ENCODE measurements around the gene FITM1.

DNA sequence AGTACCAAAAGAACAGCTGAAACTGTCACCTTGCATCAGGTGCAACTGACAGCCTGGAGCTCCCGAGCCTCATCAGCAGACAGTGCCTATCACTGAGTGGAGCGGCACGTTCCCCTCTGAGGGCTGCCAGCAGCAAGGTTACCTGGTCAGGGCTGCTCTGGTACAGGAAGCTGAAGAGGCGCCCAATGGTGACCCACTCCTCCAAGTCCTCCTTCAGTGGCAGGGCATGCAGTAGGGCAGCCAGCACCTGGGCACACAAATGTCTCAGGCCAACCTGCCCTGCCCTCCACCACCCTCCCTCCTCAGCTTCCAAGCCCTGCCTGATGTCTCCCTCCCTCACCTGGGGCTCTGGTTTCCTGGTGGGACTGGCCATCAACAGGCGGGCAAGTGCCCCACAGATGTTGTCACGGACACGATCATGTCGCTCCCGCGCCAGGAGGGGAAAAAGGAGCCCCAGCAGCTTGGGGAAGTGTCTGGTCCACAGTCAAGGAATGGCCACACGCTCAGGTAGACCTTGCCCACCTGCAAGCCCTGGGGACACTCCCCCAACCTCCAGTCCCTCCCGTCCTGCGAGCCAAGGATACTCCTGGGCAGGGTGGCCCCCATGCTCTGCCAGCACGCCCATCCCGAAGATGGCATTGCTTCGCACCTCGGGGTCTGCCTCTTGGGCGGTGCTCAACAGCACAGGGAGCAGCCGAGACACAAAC lies 51.1 kb downstream of the FITM1 start:
- TF ChIP-seq, protein P1, sequence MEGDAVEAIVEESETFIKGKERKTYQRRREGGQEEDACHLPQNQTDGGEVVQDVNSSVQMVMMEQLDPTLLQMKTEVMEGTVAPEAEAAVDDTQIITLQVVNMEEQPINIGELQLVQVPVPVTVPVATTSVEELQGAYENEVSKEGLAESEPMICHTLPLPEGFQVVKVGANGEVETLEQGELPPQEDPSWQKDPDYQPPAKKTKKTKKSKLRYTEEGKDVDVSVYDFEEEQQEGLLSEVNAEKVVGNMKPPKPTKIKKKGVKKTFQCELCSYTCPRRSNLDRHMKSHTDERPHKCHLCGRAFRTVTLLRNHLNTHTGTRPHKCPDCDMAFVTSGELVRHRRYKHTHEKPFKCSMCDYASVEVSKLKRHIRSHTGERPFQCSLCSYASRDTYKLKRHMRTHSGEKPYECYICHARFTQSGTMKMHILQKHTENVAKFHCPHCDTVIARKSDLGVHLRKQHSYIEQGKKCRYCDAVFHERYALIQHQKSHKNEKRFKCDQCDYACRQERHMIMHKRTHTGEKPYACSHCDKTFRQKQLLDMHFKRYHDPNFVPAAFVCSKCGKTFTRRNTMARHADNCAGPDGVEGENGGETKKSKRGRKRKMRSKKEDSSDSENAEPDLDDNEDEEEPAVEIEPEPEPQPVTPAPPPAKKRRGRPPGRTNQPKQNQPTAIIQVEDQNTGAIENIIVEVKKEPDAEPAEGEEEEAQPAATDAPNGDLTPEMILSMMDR (conservative IDR thresholded peaks at IDR 0.05 in 1 of 2, IDR thresholded peaks at IDR 0.05 in 1 of 2; ENCODE audit: extremely low read depth in 1 of 2, insufficient read depth in 1 of 2, low read depth in 1 of 2, low read length in 2 of 2), result no peak
- TF ChIP-seq EZH2 (IDR thresholded peaks at IDR 0.05; ENCODE audit: borderline replicate concordance, low read length), result no peak
